Panc1 (cell line): ENCODE measurements around the gene STK25. TPM values are rescaled to one million over a fixed set of nuclear protein-coding genes. Genes with fewer than 3 reads are reported as not detected.

Experiments
- ATAC-seq: fragments of 200-7000 bp; cut with Tn5 transposase; 2 replicates; pipeline ENCODE4 v1.9.1; 2020; ENCODE audit warnings: mild to moderate bottlenecking, moderate library complexity
- BruUV-seq: library from RNA; stranded (reverse); fragments of 400-500 nt; replicated peaks from 2 replicates; lab custom pipeline; 2021; lab: Mats Ljungman, UMichigan
- CTCF ChIA-PET: fragments of 300-600 bp; sonication (Branson Sonifier 250); formaldehyde crosslinking; loops from one replicate; lab custom pipeline; 2022; ENCODE audit warnings: antibody characterized with exemption; lab: Charles Lee
- POLR2A ChIA-PET: fragments of 300-600 bp; sonication (Branson Sonifier 250); formaldehyde crosslinking; loops from one replicate; lab custom pipeline; 2022; ENCODE audit warnings: antibody characterized with exemption; lab: Charles Lee
- DNase-seq: peaks from one replicate; pipeline ENCODE4 v3.0.0-alpha.2; 2010; ENCODE audit warnings: low read depth, low spot score
- H3K27ac ChIP-seq: 2 replicates; pipeline ENCODE4 v1.5.1; 2011; ENCODE audit warnings: mild to moderate bottlenecking, low read length, inconsistent platforms
- H3K27me3 ChIP-seq: fragments of 200-500 bp; sonication (Bioruptor generic); 2 replicates; pipeline ENCODE4 v1.6.0; 2014; ENCODE audit warnings: low read length, inconsistent platforms; ENCODE audit not compliant: control insufficient read depth, insufficient read depth
- H3K36me3 ChIP-seq: fragments of 200-500 bp; sonication (Bioruptor generic); 2 replicates; pipeline ENCODE4 v1.5.1; 2014; ENCODE audit warnings: inconsistent platforms, mild to moderate bottlenecking, low read length, moderate library complexity; ENCODE audit not compliant: control insufficient read depth, insufficient read depth
- H3K4me1 ChIP-seq: 2 replicates; pipeline ENCODE4 v1.5.1; 2011; ENCODE audit warnings: inconsistent platforms, mild to moderate bottlenecking, low read length, moderate library complexity; ENCODE audit not compliant: control insufficient read depth, insufficient read depth
- H3K4me3 ChIP-seq, 2 experiments: 2 replicates each; pipeline ENCODE4 v1.5.1; 2011 to 2012; ENCODE audit warnings: low read depth in 2 of 2, low read length in 2 of 2, mild to moderate bottlenecking in 2 of 2, inconsistent platforms in 1 of 2, moderate library complexity in 1 of 2
- H3K9me3 ChIP-seq: fragments of 200-500 bp; sonication (Bioruptor generic); 2 replicates; pipeline ENCODE4 v1.5.1; 2014; ENCODE audit warnings: low read depth, mild to moderate bottlenecking, inconsistent platforms, low read length, moderate library complexity; ENCODE audit not compliant: control insufficient read depth, insufficient read depth
- POLR2AphosphoS5 ChIP-seq: IDR thresholded peaks from 2 replicates; pipeline ENCODE4 v1.6.1; 2012; ENCODE audit warnings: mild to moderate bottlenecking, low read depth, low read length, moderate library complexity
- SIN3A ChIP-seq: IDR thresholded peaks from 2 replicates; pipeline ENCODE4 v1.6.1; 2012; ENCODE audit warnings: low read depth, mild to moderate bottlenecking, low read length, moderate library complexity, borderline replicate concordance; ENCODE audit not compliant: insufficient read depth
- TCF7L2 ChIP-seq: IDR thresholded peaks from 2 replicates; pipeline ENCODE4 v1.6.1; 2011; ENCODE audit warnings: mild to moderate bottlenecking, low read depth, low read length, inconsistent platforms
- in situ Hi-C: cut with HindIII; loops from 2 replicates; pipeline ENCODE4 v1.10.0; 2016; ENCODE audit warnings: low sequenced_read_pairs, low pct_unique_long_range_greater_than_20kb
- intact Hi-C: fragments of 100-400 bp; cut with micrococcal nuclease; formaldehyde crosslinking; loops from one replicate; pipeline ENCODE4 v1.10.0; 2022; ENCODE audit not compliant: unreplicated experiment
- total RNA-seq: library from RNA; stranded (reverse); gene quantifications from one replicate; pipeline ENCODE4 v1.2.1, GENCODE V29; 2021; ENCODE audit not compliant: unreplicated experiment
- TF ChIP-seq, protein P1 (sequence below): fragments of 450-650 bp; IDR thresholded peaks from 2 replicates; pipeline ENCODE4 v1.5.1; 2017; ENCODE audit warnings: mild to moderate bottlenecking
- TF ChIP-seq, protein P2 (sequence below), 2 experiments: IDR thresholded peaks; 2 replicates each; pipeline ENCODE4 v1.6.1; 2011 to 2012; ENCODE audit warnings: low read depth in 2 of 2, control low read depth in 1 of 2, low read length in 1 of 2, mild to moderate bottlenecking in 1 of 2, moderate library complexity in 1 of 2; ENCODE audit not compliant: insufficient read depth in 1 of 2

The STK25 gene
- total RNA-seq, 1 experiment from 2014 or later = 195 TPM

DNA sequence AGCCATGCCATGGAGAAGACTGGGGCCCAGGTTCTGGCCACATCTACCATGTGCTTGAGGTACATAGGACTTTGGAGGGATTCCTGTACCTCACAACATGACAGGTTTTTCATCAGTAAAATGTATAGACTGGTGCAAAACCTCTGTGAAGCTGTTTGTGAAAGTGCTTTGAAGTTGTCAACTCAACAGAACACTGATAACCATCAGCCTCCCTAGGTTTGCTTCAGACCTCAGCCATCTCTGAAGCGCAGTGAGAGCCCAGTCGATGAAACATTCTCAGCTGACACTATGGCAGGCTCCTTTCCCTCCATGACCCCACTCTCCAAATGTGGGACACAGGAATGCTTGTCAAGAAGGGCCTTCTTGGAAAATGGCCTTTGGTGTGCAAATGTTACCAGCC lies 38.6 kb downstream of the STK25 start:
- no peak for DNase-seq
- ChIA-PET CTCF (no interaction called here), POLR2A (no interaction called here)
- no peak for ATAC-seq
- intact Hi-C loops = no loop called here
- TF ChIP-seq POLR2AphosphoS5 (no peak), TCF7L2 (no peak), SIN3A (no peak)
- TF ChIP-seq, protein P1, sequence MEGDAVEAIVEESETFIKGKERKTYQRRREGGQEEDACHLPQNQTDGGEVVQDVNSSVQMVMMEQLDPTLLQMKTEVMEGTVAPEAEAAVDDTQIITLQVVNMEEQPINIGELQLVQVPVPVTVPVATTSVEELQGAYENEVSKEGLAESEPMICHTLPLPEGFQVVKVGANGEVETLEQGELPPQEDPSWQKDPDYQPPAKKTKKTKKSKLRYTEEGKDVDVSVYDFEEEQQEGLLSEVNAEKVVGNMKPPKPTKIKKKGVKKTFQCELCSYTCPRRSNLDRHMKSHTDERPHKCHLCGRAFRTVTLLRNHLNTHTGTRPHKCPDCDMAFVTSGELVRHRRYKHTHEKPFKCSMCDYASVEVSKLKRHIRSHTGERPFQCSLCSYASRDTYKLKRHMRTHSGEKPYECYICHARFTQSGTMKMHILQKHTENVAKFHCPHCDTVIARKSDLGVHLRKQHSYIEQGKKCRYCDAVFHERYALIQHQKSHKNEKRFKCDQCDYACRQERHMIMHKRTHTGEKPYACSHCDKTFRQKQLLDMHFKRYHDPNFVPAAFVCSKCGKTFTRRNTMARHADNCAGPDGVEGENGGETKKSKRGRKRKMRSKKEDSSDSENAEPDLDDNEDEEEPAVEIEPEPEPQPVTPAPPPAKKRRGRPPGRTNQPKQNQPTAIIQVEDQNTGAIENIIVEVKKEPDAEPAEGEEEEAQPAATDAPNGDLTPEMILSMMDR = no peak
- TF ChIP-seq, protein P2, sequence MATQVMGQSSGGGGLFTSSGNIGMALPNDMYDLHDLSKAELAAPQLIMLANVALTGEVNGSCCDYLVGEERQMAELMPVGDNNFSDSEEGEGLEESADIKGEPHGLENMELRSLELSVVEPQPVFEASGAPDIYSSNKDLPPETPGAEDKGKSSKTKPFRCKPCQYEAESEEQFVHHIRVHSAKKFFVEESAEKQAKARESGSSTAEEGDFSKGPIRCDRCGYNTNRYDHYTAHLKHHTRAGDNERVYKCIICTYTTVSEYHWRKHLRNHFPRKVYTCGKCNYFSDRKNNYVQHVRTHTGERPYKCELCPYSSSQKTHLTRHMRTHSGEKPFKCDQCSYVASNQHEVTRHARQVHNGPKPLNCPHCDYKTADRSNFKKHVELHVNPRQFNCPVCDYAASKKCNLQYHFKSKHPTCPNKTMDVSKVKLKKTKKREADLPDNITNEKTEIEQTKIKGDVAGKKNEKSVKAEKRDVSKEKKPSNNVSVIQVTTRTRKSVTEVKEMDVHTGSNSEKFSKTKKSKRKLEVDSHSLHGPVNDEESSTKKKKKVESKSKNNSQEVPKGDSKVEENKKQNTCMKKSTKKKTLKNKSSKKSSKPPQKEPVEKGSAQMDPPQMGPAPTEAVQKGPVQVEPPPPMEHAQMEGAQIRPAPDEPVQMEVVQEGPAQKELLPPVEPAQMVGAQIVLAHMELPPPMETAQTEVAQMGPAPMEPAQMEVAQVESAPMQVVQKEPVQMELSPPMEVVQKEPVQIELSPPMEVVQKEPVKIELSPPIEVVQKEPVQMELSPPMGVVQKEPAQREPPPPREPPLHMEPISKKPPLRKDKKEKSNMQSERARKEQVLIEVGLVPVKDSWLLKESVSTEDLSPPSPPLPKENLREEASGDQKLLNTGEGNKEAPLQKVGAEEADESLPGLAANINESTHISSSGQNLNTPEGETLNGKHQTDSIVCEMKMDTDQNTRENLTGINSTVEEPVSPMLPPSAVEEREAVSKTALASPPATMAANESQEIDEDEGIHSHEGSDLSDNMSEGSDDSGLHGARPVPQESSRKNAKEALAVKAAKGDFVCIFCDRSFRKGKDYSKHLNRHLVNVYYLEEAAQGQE (IDR thresholded peaks at IDR 0.05; ENCODE audit: insufficient read depth in 1 of 2, low read depth in 2 of 2, low read length in 1 of 2) = no peak
- Histone ChIP-seq H3K4me1 (no peaks in the 10 kb centered on the region), H3K9me3 (no peaks in the 10 kb centered on the region), H3K36me3 (no peaks in the 10 kb centered on the region), H3K27me3 (no peaks in the 10 kb centered on the region), H3K4me3 (no peak overlapping the region), H3K27ac (no peak overlapping the region)
- no TSS peak for BruUV-seq
- in situ Hi-C loops = no loop called here

DNA sequence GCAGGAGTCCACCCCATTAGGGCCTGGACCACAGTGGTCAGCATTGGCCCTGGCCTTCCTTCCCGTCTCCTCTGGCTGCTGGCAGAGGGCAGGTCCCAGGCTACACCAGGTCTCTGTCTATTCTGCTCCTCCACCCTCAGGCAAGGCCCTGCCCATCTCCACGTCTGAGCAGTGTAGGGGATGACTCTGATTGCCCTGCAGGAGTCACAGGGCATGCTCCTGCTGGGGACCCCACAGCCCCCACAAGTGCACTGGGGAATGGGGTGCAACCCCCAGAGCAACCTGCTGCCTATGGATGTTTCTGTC lies 40.0 kb downstream of the STK25 start:
- Histone ChIP-seq H3K27ac (no peak overlapping the region), H3K9me3 (no peaks in the 10 kb centered on the region), H3K4me1 (no peaks in the 10 kb centered on the region), H3K27me3 (no peaks in the 10 kb centered on the region), H3K36me3 (no peaks in the 10 kb centered on the region), H3K4me3 (no peak overlapping the region)
- DNase-seq = no peak
- ChIA-PET CTCF (no interaction called here), POLR2A (no interaction called here)
- in situ Hi-C loops = no loop called here
- intact Hi-C loops = no loop called here
- TF ChIP-seq, protein P1 = no peak
- TF ChIP-seq SIN3A (no peak), TCF7L2 (no peak), POLR2AphosphoS5 (no peak)
- TF ChIP-seq, protein P2 (IDR thresholded peaks at IDR 0.05; ENCODE audit: insufficient read depth in 1 of 2, low read depth in 2 of 2, low read length in 1 of 2) = no peak
- BruUV-seq = no TSS peak
- no peak; the same call in 1 of the 2 replicates for ATAC-seq
